Erythroblast (primary cell): ENCODE measurements around the gene NEURL1B.

ENCODE experiments used
- GATA1 ChIP-seq: IDR thresholded peaks from 2 replicates; pipeline ENCODE4 v1.6.1; 2011; ENCODE audit warnings: low read depth, mild to moderate bottlenecking, control low read depth, low read length, moderate library complexity
- POLR2A ChIP-seq: IDR thresholded peaks from 2 replicates; pipeline ENCODE4 v1.6.1; 2011; ENCODE audit warnings: mild to moderate bottlenecking, low read length

DNA sequence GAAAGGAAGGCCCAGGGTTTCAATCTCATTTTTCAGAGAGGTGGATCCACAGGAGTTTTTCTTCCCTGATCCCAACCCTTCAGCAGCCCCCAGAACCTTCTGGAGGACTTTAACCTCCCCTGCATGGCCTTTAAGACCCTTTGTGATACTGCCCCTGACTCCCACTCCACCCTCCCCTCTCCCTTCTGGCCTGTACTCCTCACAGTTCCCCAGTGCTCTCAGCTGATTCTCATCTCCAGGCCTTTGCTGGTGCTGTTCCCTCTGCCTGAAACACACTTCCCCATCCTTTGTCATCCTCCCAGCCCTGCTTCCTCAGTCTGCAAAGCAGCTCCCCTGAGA lies 18.5 kb downstream of the NEURL1B start:
- TF ChIP-seq POLR2A (no peak), GATA1 (no peak)
